Measurements from ENCODE around the gene AP1AR. TPM values are rescaled to one million over a fixed set of nuclear protein-coding genes. Genes with fewer than 3 reads are reported as not detected.
A peak's percentile ranks its signal among the peaks of the same experiment; 100 is the strongest.

Gene AP1AR
- total and polyA plus RNA-seq, 8 donors, result 4.5 to 11.4 (median 8.0) TPM

- DNase-seq, result no peak
- Histone ChIP-seq H3K4me1 (peaks cover 0 to 8% (median 0%) of the 10 kb centered on the region in 3 donors), H3K27me3 (no peaks in the 10 kb centered on the region), H3K9me3 (no peaks in the 10 kb centered on the region), H3K27ac (no peak overlapping the region), H3K36me3 (no peaks in the 10 kb centered on the region), H3K4me3 (no peak overlapping the region)
- TF ChIP-seq, protein P1, sequence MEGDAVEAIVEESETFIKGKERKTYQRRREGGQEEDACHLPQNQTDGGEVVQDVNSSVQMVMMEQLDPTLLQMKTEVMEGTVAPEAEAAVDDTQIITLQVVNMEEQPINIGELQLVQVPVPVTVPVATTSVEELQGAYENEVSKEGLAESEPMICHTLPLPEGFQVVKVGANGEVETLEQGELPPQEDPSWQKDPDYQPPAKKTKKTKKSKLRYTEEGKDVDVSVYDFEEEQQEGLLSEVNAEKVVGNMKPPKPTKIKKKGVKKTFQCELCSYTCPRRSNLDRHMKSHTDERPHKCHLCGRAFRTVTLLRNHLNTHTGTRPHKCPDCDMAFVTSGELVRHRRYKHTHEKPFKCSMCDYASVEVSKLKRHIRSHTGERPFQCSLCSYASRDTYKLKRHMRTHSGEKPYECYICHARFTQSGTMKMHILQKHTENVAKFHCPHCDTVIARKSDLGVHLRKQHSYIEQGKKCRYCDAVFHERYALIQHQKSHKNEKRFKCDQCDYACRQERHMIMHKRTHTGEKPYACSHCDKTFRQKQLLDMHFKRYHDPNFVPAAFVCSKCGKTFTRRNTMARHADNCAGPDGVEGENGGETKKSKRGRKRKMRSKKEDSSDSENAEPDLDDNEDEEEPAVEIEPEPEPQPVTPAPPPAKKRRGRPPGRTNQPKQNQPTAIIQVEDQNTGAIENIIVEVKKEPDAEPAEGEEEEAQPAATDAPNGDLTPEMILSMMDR (IDR thresholded peaks at IDR 0.05), result no peak
- intact Hi-C loops (cut with DNase I), result no loop called here
- peak in 1 of 4 donors; percentile 8 for ATAC-seq
- 73 to 82% methylated on average over 8 of the region's 8 CpGs for WGBS, 2 donors
- no peak for FAIRE-seq
These were observed 39.2 kb downstream of the AP1AR start for GRCh38 chr4:112270640-112271421.

- ATAC-seq (no peak), FAIRE-seq (no peak), DNase-seq (no peak)
- Histone ChIP-seq H3K4me3 (no peak overlapping the region), H3K36me3 (no peaks in the 10 kb centered on the region), H3K27me3 (no peaks in the 10 kb centered on the region), H3K4me1 (peaks cover 3 to 17% (median 9%) of the 10 kb centered on the region in 3 donors), H3K9me3 (no peaks in the 10 kb centered on the region), H3K27ac (no peak overlapping the region)
- intact Hi-C loops (cut with DNase I), result no loop called here
- TF ChIP-seq, protein P1 (IDR thresholded peaks at IDR 0.05), result no peak
- WGBS, 2 donors, result 81 to 90% methylated on average over 4 of the region's 4 CpGs
These were observed 40.7 kb downstream of the AP1AR start for GRCh38 chr4:112272292-112272691.

DNA sequence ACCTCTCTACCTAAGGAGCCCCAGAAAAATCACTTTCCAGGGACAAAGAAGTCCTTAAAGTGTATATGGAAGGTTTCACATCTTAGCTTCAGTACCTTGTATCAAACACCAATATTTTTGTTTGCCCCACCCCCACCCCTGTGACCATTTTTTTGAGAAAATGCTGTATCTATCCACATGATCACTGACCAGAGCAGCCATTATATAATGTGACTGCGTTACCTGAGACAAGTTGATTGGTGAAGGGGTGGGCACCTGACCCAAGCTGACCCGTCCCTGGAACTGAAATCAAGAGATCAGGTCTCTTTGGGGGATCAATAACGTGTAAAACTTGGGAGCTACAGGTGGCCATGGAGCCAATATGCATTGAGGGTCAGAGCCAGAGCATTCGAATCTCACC is 43.4 kb downstream of the AP1AR start:
- TF ChIP-seq, protein P1 (IDR thresholded peaks at IDR 0.05), result no peak
- no peak overlapping the region for H3K27ac ChIP-seq
- DNase-seq, result no peak
- 91 to 95% methylated on average over 4 of the region's 4 CpGs for WGBS, 2 donors
- no peaks in the 10 kb centered on the region for H3K36me3 ChIP-seq
- peaks cover 14 to 37% (median 28%) of the 10 kb centered on the region in 3 donors for H3K4me1 ChIP-seq
- H3K4me3 ChIP-seq, result no peak overlapping the region
- intact Hi-C loops (cut with DNase I), result no loop called here
- ATAC-seq, result no peak
- FAIRE-seq, result no peak
- no peaks in the 10 kb centered on the region for H3K9me3 ChIP-seq
- no peaks in the 10 kb centered on the region for H3K27me3 ChIP-seq

DNA sequence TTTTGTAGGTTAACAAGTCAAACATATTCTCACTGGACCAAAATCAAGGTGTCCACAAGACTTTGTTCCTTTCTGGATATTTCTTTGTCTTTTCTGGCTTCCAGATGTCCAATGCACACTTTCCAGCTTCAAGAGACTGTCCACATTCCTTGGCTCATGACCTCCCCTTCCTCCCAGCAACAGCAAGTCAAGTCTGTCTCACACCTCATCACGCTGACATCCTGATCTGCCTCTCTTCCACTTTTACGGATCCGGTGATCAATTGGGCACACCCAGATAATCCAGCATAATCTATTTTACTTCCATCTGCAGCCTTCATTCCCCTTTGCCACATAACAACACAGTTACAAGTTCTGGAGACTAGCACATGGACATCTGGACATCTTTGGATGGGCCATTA is 44.5 kb downstream of the AP1AR start:
- TF ChIP-seq, protein P1 (IDR thresholded peaks at IDR 0.05), result no peak
- Histone ChIP-seq H3K27ac (no peak overlapping the region), H3K9me3 (no peaks in the 10 kb centered on the region), H3K4me1 (peaks cover 14 to 37% (median 28%) of the 10 kb centered on the region in 3 donors), H3K27me3 (no peaks in the 10 kb centered on the region), H3K4me3 (no peak overlapping the region), H3K36me3 (no peaks in the 10 kb centered on the region)
- 90 to 94% methylated on average over 3 of the region's 3 CpGs for WGBS, 2 donors
- intact Hi-C loops (cut with DNase I), result no loop called here
- DNase-seq, result no peak
- no peak for FAIRE-seq
- ATAC-seq, result no peak

- ATAC-seq (peak; percentile 51 to 70 (median 55)), FAIRE-seq (no peak), DNase-seq (no peak)
- TF ChIP-seq, protein P1 (IDR thresholded peaks at IDR 0.05), result no peak
- H3K9me3 ChIP-seq, result no peaks in the 10 kb centered on the region
- no peaks in the 10 kb centered on the region for H3K27me3 ChIP-seq
- 59 to 64% methylated on average over 3 of the region's 3 CpGs for WGBS, 2 donors
- intact Hi-C loops (cut with DNase I), result no loop called here
- H3K36me3 ChIP-seq, result no peaks in the 10 kb centered on the region
- peak overlapping the region in 1 of 4 donors; percentile 2 for H3K27ac ChIP-seq
- peaks cover 14 to 37% (median 28%) of the 10 kb centered on the region in 3 donors for H3K4me1 ChIP-seq
- no peak overlapping the region for H3K4me3 ChIP-seq
These were observed 45.6 kb downstream of the AP1AR start for GRCh38 chr4:112277220-112277619.

Data from pancreas (tissue), 10 donors.